Right lobe of liver (tissue), 6 donors: ENCODE results near the gene UGT3A2. TPM values are rescaled to one million over a fixed set of nuclear protein-coding genes. Genes with fewer than 3 reads are reported as not detected.

Source experiments
- ATAC-seq, 4 donors: fragments of 200-7000 bp; cut with Tn5 transposase; one replicate each; pipeline ENCODE4 v1.9.1; 2020; ENCODE audit warnings: mild to moderate bottlenecking in 4 of 4, moderate library complexity in 4 of 4
- DNase-seq, 3 donors: peaks; one replicate each; pipeline ENCODE4 v3.0.0-alpha.2; 2020
- H3K27ac ChIP-seq, 3 donors: fragments of 200-600 bp; one replicate each; pipeline ENCODE4 v1.8.0; 2022
- H3K27me3 ChIP-seq, 2 donors: fragments of 200-600 bp; one replicate each; pipeline ENCODE4 v1.8.0; 2022
- H3K36me3 ChIP-seq, 4 donors: fragments of 200-600 bp; sonication (generic) in 1 of 4; one replicate each; pipeline versions ENCODE4 v1.5.1 to v1.8.0; 2017 to 2022; ENCODE audit warnings: control low read depth in 1 of 4
- H3K4me1 ChIP-seq, 4 donors: fragments of 200-600 bp; sonication (generic) in 1 of 4; one replicate each; pipeline versions ENCODE4 v1.5.1 to v1.8.0; 2017 to 2022; ENCODE audit warnings: control low read depth in 1 of 4
- H3K4me3 ChIP-seq, 3 donors: fragments of 200-600 bp; one replicate each; pipeline ENCODE4 v1.8.0; 2022
- H3K9me3 ChIP-seq, 4 donors: fragments of 200-600 bp; sonication (generic) in 1 of 4; one replicate each; pipeline versions ENCODE4 v1.5.1 to v1.8.0; 2017 to 2022; ENCODE audit warnings: control low read depth in 1 of 4
- CTCF ChIP-seq, 4 donors: fragments of 200-600 bp in 3 of 4; fragments of 450-650 bp in 1 of 4; IDR thresholded peaks; one replicate each; pipeline versions ENCODE4 v1.5.1 to v1.8.0; 2016 to 2022; ENCODE audit warnings: antibody characterized with exemption in 4 of 4, mild to moderate bottlenecking in 2 of 4
- POLR2A ChIP-seq: fragments of 450-650 bp; IDR thresholded peaks from one replicate; pipeline ENCODE4 v1.6.1; 2017; ENCODE audit warnings: antibody characterized with exemption, mild to moderate bottlenecking
- WGBS: methylation state at CpG from one replicate; pipeline ENCODE4 v1.1.6; 2018; ENCODE audit warnings: low coverage, low lambda C conversion rate; ENCODE audit not compliant: insufficient coverage; ENCODE audit errors: missing lambda C conversion rate; 5-methylcytosine and 5-hydroxymethylcytosine counted together
- intact Hi-C, 2 donors: fragments of 100-400 bp; cut with DNase I; formaldehyde crosslinking; loops; one replicate each; pipeline versions ENCODE4 v1.11.2 to v1.14.1; 2022
- total RNA-seq, 6 experiments: library from RNA; depleted of rRNA in 2 of 6; stranded (reverse); fragments of >200 nt in 2 of 6; fragmentation: NEBNext Ultra II Directional in 3 of 6; extraction: Animal tissue kit (Norgen Biotek cat#: 25700) in 3 of 6; gene quantifications; one replicate each; pipeline versions ENCODE4 v1.1.0 to v1.2.4, GENCODE V29; 2016 to 2023
- donor health status: DM: no; HTN: yes; CAD: no.
- donor health status: DM: no; HTN: no; CAD: no.
- donor health status: DM: no; HTN: no; CAD: no.
- donor health status: DM: no; HTN: yes; CAD: no.
- donor health status: DM: no; HTN: yes; CAD: no.

UGT3A2 gene
- total RNA-seq, 6 experiments from 2014 or later: 0.43 to 1.0 TPM; not detected in 4

- DNase-seq: no peak
- Histone ChIP-seq H3K36me3 (no peaks in the 10 kb centered on the region), H3K27ac (no peak overlapping the region), H3K27me3 (no peaks in the 10 kb centered on the region), H3K9me3 (no peaks in the 10 kb centered on the region), H3K4me1 (no peaks in the 10 kb centered on the region), H3K4me3 (no peak overlapping the region)
- intact Hi-C loops: no loop called here
- WGBS: 57% methylated on average over 1 of the region's 1 CpG
- ATAC-seq: peak in 2 of 4 donors; percentile 48 to 60
- no peak for TF ChIP-seq POLR2A
- TF ChIP-seq CTCF (IDR thresholded peaks at IDR 0.05): no peak
Measured at GRCh38 chr5:36006163-36006562, 60.5 kb downstream of the UGT3A2 start.

GRCh38 chr5:36001032-36001431, 65.7 kb downstream of the UGT3A2 start:
- Histone ChIP-seq H3K27ac (no peak overlapping the region), H3K4me1 (peaks cover 0 to 15% (median 8%) of the 10 kb centered on the region in 4 donors), H3K4me3 (no peak overlapping the region), H3K9me3 (no peaks in the 10 kb centered on the region), H3K36me3 (no peaks in the 10 kb centered on the region), H3K27me3 (no peaks in the 10 kb centered on the region)
- DNase-seq: no peak
- no peak for ATAC-seq
- intact Hi-C loops: no loop called here
- 95% methylated on average over 2 of the region's 3 CpGs for WGBS
- TF ChIP-seq POLR2A (no peak), CTCF (IDR thresholded peaks at IDR 0.05) (no peak)

GRCh38 chr5:35999547-35999946, 67.1 kb downstream of the UGT3A2 start:
- Histone ChIP-seq H3K36me3 (no peaks in the 10 kb centered on the region), H3K4me3 (no peak overlapping the region), H3K9me3 (no peaks in the 10 kb centered on the region), H3K27me3 (no peaks in the 10 kb centered on the region), H3K4me1 (peaks cover 0 to 15% (median 8%) of the 10 kb centered on the region in 4 donors), H3K27ac (peak overlapping the region; percentile 37 to 61 (median 44))
- DNase-seq: peak in 1 of 3 donors; percentile 55
- 31% methylated on average over 1 of the region's 1 CpG for WGBS
- peak in 1 of 4 donors; percentile 23 for TF ChIP-seq CTCF (IDR thresholded peaks at IDR 0.05)
- no peak for TF ChIP-seq POLR2A
- peak; percentile 66 to 89 (median 82) for ATAC-seq
- intact Hi-C loops: no loop called here

- no peak for ATAC-seq
Measured at GRCh38 chr5:35996076-35996475, 70.6 kb downstream of the UGT3A2 start.

More at GRCh38 chr5:35996076-35996475, 70.6 kb downstream of the UGT3A2 start:
- Histone ChIP-seq H3K4me3 (no peak overlapping the region), H3K4me1 (peaks cover 0 to 15% (median 8%) of the 10 kb centered on the region in 4 donors), H3K36me3 (no peaks in the 10 kb centered on the region), H3K27ac (no peak overlapping the region), H3K27me3 (no peaks in the 10 kb centered on the region), H3K9me3 (no peaks in the 10 kb centered on the region)
- intact Hi-C loops: no loop called here
- 89% methylated on average over 4 of the region's 4 CpGs for WGBS
- TF ChIP-seq POLR2A: no peak
- TF ChIP-seq CTCF (IDR thresholded peaks at IDR 0.05): no peak
- no peak for DNase-seq
